ENCODE results near the gene TACC2. TPM values are rescaled to one million over a fixed set of nuclear protein-coding genes. Genes with fewer than 3 reads are reported as not detected.

TACC2 gene
- total and polyA plus RNA-seq, 9 of the 15 experiments (the other 6 are each of a cell fraction or from before 2014, with no cell fraction given), result under 0.01 to 0.35 (median 0.03) TPM; not detected in 6

- no peak overlapping the region for H3K4me3 ChIP-seq
- WGBS (ENCODE audit: insufficient coverage, low coverage, missing lambda C conversion rate), result 35% methylated on average over 7 of the region's 26 CpGs
- no peaks in the 10 kb centered on the region for H3K27me3 ChIP-seq (ENCODE audit: control insufficient read depth in 2 of 2, insufficient read depth in 2 of 2, low read length in 2 of 2)
- ATAC-seq (no peak), DNase-seq (ENCODE audit: extremely low read depth in 1 of 4, low spot score in 3 of 4) (no peak), FAIRE-seq (no peak)
- peaks cover 11% of the 10 kb centered on the region for H3K79me2 ChIP-seq (ENCODE audit: control insufficient read depth, insufficient read depth, low read length)
- no peak overlapping the region for H3K4me2 ChIP-seq (ENCODE audit: insufficient read depth, low read length)
- no peaks in the 10 kb centered on the region for H3K9me1 ChIP-seq (ENCODE audit: control insufficient read depth, insufficient read depth, low read length)
- H3K27ac ChIP-seq (ENCODE audit: extremely low read depth, low read depth, low read length), result no peak overlapping the region
- POLR2A ChIA-PET, result no interaction called here
- in situ Hi-C loops (cut with MboI), result no loop called here
- H4K20me1 ChIP-seq (replicated peaks; ENCODE audit: control insufficient read depth, insufficient read depth, low read length), result no peaks in the 10 kb centered on the region
- no TSS peak for BruUV-seq (replicated peaks)
- CTCF ChIA-PET (ENCODE audit: low intra/inter-chr PET ratio), result no interaction called here
- no peak overlapping the region for H2AFZ ChIP-seq (ENCODE audit: low read depth, low read length)
- peaks cover 0 to 14% of the 10 kb centered on the region in 2 experiments; a peak in 3 of 5 replicates for H3K4me1 ChIP-seq (replicated peaks in 1 of 2; ENCODE audit: control insufficient read depth in 2 of 2, insufficient read depth in 2 of 2, low read length in 2 of 2)
- intact Hi-C loops (cut with micrococcal nuclease), result no loop called here
- no peak overlapping the region for H3K9ac ChIP-seq (ENCODE audit: insufficient read depth in 1 of 2, low read depth in 2 of 2, low read length in 2 of 2)
- no peaks in the 10 kb centered on the region for H3K9me3 ChIP-seq (replicated peaks; ENCODE audit: control insufficient read depth, insufficient read depth, low read depth, low read length)
- TF ChIP-seq JUND (IDR thresholded peaks at IDR 0.05; ENCODE audit: borderline replicate concordance, low read depth, low read length) (no peak), JUND (tag; IDR thresholded peaks at IDR 0.05; ENCODE audit: borderline replicate concordance, low read depth, low read length) (no peak), OTX1 (CRISPR knock-in tag; IDR thresholded peaks at IDR 0.05) (no peak), SAP30 (IDR thresholded peaks at IDR 0.05; ENCODE audit: borderline replicate concordance, insufficient read depth, low read depth, low read length, poor library complexity, severe bottlenecking) (no peak), ZFP30 (CRISPR knock-in tag; IDR thresholded peaks at IDR 0.05; ENCODE audit: borderline replicate concordance) (no peak), ELK1 (CRISPR knock-in tag; IDR thresholded peaks at IDR 0.05) (no peak), EGR1 (conservative IDR thresholded peaks at IDR 0.05) (no peak), SMARCA5 (IDR thresholded peaks at IDR 0.05) (no peak), SMARCE1 (IDR thresholded peaks at IDR 0.05) (no peak)
- 0 out of 3 replicates have a peak, but pooled peaks cover 1% of the 10 kb centered on the region for H3K36me3 ChIP-seq (ENCODE audit: control insufficient read depth, insufficient read depth, low read length)
Observed at GRCh38 chr10:121978511-121978910, 10.5 kb upstream of the TACC2 start.
